Kidney (tissue), 14 donors: Measurements from ENCODE around the gene GRIK3. TPM values are rescaled to one million over a fixed set of nuclear protein-coding genes. Genes with fewer than 3 reads are reported as not detected.

Experiments
- DNase-seq, 5 donors: peaks; one replicate each; pipeline ENCODE4 v3.0.0-alpha.2; 2013 to 2020
- FAIRE-seq: peaks from 2 replicates; lab custom pipeline; 2012; peaks lifted over from hg19 to GRCh38; lab: Jason Lieb, UNC
- H3K27ac ChIP-seq, 2 donors: one replicate each; pipeline ENCODE4 v1.7.0; 2013; ENCODE audit warnings: low read depth in 2 of 2, low read length in 2 of 2, inconsistent platforms in 1 of 2
- H3K27me3 ChIP-seq: one replicate; pipeline ENCODE4 v1.7.1; 2013; ENCODE audit warnings: low read length, inconsistent platforms; ENCODE audit not compliant: control insufficient read depth, insufficient read depth
- H3K36me3 ChIP-seq, 3 donors: one replicate each; pipeline versions ENCODE4 v1.7.0 to v1.7.1; 2013; ENCODE audit warnings: low read length in 3 of 3, control low read depth in 1 of 3, inconsistent platforms in 1 of 3; ENCODE audit not compliant: insufficient read depth in 3 of 3, control insufficient read depth in 2 of 3
- H3K4me1 ChIP-seq, 3 donors: one replicate each; pipeline versions ENCODE4 v1.7.0 to v1.7.1; 2013; ENCODE audit warnings: low read length in 3 of 3, inconsistent platforms in 1 of 3, low read depth in 1 of 3; ENCODE audit not compliant: control insufficient read depth in 2 of 3, insufficient read depth in 2 of 3
- H3K4me3 ChIP-seq, 3 donors: one replicate each; pipeline versions ENCODE4 v1.7.0 to v1.8.1; 2013; ENCODE audit warnings: low read length in 3 of 3, control low read depth in 1 of 3, inconsistent platforms in 1 of 3
- H3K9ac ChIP-seq, 3 donors: one replicate each; pipeline versions ENCODE4 v1.7.0 to v1.7.1; 2013; ENCODE audit warnings: low read length in 3 of 3, control low read depth in 1 of 3, inconsistent platforms in 1 of 3
- H3K9me3 ChIP-seq, 3 donors: one replicate each; pipeline versions ENCODE4 v1.7.0 to v1.7.1; 2013; ENCODE audit warnings: low read length in 3 of 3, control low read depth in 1 of 3, inconsistent platforms in 1 of 3; ENCODE audit not compliant: control insufficient read depth in 2 of 3, insufficient read depth in 1 of 3
- intact Hi-C: fragments of 100-400 bp; cut with DNase I; formaldehyde crosslinking; loops from one replicate; pipeline ENCODE4 v1.11.1; 2022
- polyA plus RNA-seq: library from polyadenylated mRNA; stranded (reverse); fragments of 350-450 nt; fragmentation: Illumina TruSeq; extraction: RNeasy Lipid Tissue Mini Kit (QIAGEN cat#74804); gene quantifications from one replicate; pipeline ENCODE4 v1.2.3, GENCODE V29; 2014; ENCODE audit warnings: low read depth, low replicate concordance; ENCODE audit not compliant: insufficient read depth
- total RNA-seq: library from RNA; stranded (reverse); fragmentation: NEBNext Ultra II Directional; extraction: Animal tissue kit (Norgen Biotek cat#: 25700); gene quantifications from one replicate; pipeline ENCODE4 v1.2.1, GENCODE V29; 2021
- TF ChIP-seq, protein P1 (sequence below): IDR thresholded peaks from 3 replicates; pipeline ENCODE4 v1.5.1; 2012; ENCODE audit warnings: mild to moderate bottlenecking, moderate library complexity, borderline replicate concordance; ENCODE audit not compliant: insufficient read depth; ENCODE audit errors: extremely low read depth
- donor health status: control.
- donor health status: control.
- donor health status: control.
- donor health status: control.
- donor health status: control.
- donor health status: DM: yes; HTN: yes; CAD: no.
- donor health status: Normal renal cell carcinoma (clear cell type).

GRIK3 gene
- total and polyA plus RNA-seq, 2 donors from 2014 or later, result 0.06 to 0.38 TPM

- peak in 1 of 5 donors; percentile 24 for DNase-seq
- Histone ChIP-seq H3K9ac (no peak overlapping the region), H3K27me3 (no peaks in the 10 kb centered on the region), H3K27ac (no peak overlapping the region), H3K9me3 (no peaks in the 10 kb centered on the region), H3K4me3 (no peak overlapping the region), H3K36me3 (no peaks in the 10 kb centered on the region), H3K4me1 (no peaks in the 10 kb centered on the region)
- intact Hi-C loops, result no loop called here
- FAIRE-seq, result no peak
- TF ChIP-seq, protein P1, sequence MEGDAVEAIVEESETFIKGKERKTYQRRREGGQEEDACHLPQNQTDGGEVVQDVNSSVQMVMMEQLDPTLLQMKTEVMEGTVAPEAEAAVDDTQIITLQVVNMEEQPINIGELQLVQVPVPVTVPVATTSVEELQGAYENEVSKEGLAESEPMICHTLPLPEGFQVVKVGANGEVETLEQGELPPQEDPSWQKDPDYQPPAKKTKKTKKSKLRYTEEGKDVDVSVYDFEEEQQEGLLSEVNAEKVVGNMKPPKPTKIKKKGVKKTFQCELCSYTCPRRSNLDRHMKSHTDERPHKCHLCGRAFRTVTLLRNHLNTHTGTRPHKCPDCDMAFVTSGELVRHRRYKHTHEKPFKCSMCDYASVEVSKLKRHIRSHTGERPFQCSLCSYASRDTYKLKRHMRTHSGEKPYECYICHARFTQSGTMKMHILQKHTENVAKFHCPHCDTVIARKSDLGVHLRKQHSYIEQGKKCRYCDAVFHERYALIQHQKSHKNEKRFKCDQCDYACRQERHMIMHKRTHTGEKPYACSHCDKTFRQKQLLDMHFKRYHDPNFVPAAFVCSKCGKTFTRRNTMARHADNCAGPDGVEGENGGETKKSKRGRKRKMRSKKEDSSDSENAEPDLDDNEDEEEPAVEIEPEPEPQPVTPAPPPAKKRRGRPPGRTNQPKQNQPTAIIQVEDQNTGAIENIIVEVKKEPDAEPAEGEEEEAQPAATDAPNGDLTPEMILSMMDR, result no peak
Observed at GRCh38 chr1:36835017-36835695, 199.2 kb downstream of the GRIK3 start.

DNA sequence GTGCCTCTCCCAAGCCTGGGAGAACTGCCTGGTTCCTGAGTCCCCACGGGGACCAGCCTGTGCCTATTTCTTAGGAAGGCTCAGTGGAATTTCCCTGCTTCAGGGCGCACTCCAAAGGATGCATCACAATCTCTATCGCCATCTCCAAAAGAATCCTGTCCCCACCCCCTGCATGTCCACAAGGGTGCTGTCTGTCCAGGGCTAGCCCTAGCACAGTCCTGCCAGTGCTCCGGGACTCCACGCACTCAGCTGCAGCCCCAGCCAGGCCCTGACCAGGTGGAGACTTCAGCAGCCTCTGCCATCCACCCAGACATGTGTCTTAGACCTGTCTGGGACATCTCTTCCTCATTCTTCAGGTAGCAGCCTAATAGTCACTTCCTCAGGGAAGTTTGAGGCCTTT is 199.7 kb downstream of the GRIK3 start:
- DNase-seq, result peak in 1 of 5 donors; percentile 46
- H3K9ac ChIP-seq, result no peak overlapping the region
- no peak for FAIRE-seq
- H3K27ac ChIP-seq, result no peak overlapping the region
- no peaks in the 10 kb centered on the region for H3K36me3 ChIP-seq
- no peaks in the 10 kb centered on the region for H3K9me3 ChIP-seq
- no peak overlapping the region for H3K4me3 ChIP-seq
- no peaks in the 10 kb centered on the region for H3K4me1 ChIP-seq
- intact Hi-C loops, result no loop called here
- no peaks in the 10 kb centered on the region for H3K27me3 ChIP-seq
- TF ChIP-seq, protein P1, result no peak

DNA sequence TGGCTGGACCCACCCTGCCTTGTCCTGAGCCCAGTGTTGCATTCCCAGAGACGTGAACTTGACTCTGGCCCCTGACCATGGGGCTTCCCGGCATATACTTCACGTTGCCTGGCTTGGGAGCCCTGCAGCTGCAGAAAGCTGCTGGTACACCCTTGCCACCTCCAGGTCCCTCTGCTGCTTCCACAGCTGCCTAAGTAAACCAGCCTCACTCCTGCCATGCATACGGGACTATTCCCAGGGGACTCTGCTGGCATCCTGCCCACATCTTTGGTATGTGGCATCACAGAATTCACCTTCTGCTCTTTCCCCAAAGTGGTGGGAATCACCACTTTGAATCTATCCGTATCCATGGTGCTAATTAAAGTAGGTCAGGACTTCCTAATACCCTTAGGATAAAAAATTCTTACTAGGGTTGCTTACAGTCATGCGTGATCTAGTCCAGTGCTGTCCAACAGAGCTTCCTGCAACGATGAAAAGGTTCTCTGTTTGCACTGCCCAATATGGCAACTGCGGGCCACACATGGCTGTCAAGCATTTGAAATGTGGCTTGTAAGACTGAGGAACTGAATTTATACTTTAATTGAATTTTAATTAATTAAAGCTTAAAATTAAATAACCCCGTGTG is 203.0 kb downstream of the GRIK3 start:
- no peak overlapping the region for H3K9ac ChIP-seq
- intact Hi-C loops, result no loop called here
- no peaks in the 10 kb centered on the region for H3K9me3 ChIP-seq
- no peaks in the 10 kb centered on the region for H3K27me3 ChIP-seq
- no peaks in the 10 kb centered on the region for H3K4me1 ChIP-seq
- no peak overlapping the region for H3K27ac ChIP-seq
- TF ChIP-seq, protein P1, result no peak
- no peak overlapping the region for H3K4me3 ChIP-seq
- DNase-seq (peak in 1 of 5 donors; percentile 49), FAIRE-seq (no peak)
- no peaks in the 10 kb centered on the region for H3K36me3 ChIP-seq
